ENCODE results near the gene DUSP3. TPM values are rescaled to one million over a fixed set of nuclear protein-coding genes. Genes with fewer than 3 reads are reported as not detected.

The DUSP3 gene
- total RNA-seq, 2 experiments from 2014 or later = 10.6 to 12.6 TPM

- H3K27ac Mint-ChIP-seq = no peak overlapping the region
- Histone ChIP-seq H3K27me3 (ENCODE audit: control insufficient read depth in 1 of 2, insufficient read depth in 2 of 2, low read length in 2 of 2) (no peaks in the 10 kb centered on the region), H3K36me3 (ENCODE audit: insufficient read depth, low read length) (peaks cover 14% of the 10 kb centered on the region), H3K4me3 (ENCODE audit: low read length) (no peak overlapping the region), H3K9me3 (ENCODE audit: control insufficient read depth in 1 of 2, insufficient read depth in 1 of 2, low read length in 2 of 2) (no peaks in the 10 kb centered on the region), H3K4me1 (ENCODE audit: insufficient read depth, low read length) (peaks cover 9% of the 10 kb centered on the region), H3K27ac (ENCODE audit: low read depth in 1 of 2, low read length in 2 of 2) (no peak overlapping the region)
- intact Hi-C loops (cut with DNase I, micrococcal nuclease) = loop anchor here in 1 of 2 experiments (10.0 kb wide), 2 partner anchors 378 to 732 kb away; partner anchors contain the start of genes ARL4D and GPATCH8
- ChIA-PET CTCF (no interaction called here), POLR2A (no interaction called here)
- H3K4me3 Mint-ChIP-seq = no peak overlapping the region
- ATAC-seq (ENCODE audit: poor library complexity) (no peak), DNase-seq (peak in 1 of 14 experiments; percentile 18)
- no peak for TF ChIP-seq CTCF (IDR thresholded peaks at IDR 0.05)
- no peaks in the 10 kb centered on the region for H3K27me3 Mint-ChIP-seq
- H3K36me3 Mint-ChIP-seq (ENCODE audit: low read depth) = peaks cover 41% of the 10 kb centered on the region
- no peaks in the 10 kb centered on the region for H3K4me1 Mint-ChIP-seq (ENCODE audit: low read depth)
- no peaks in the 10 kb centered on the region for H3K9me3 Mint-ChIP-seq
Observed at GRCh38 chr17:43772877-43773648, 5.7 kb downstream of the DUSP3 start.

GRCh38 chr17:43771463-43771862 is 7.3 kb downstream of the DUSP3 start:
- no peaks in the 10 kb centered on the region for H3K4me1 Mint-ChIP-seq (ENCODE audit: low read depth)
- no peaks in the 10 kb centered on the region for H3K4me1 ChIP-seq (ENCODE audit: insufficient read depth, low read length)
- POLR2A ChIA-PET = no interaction called here
- no peaks in the 10 kb centered on the region for H3K27me3 ChIP-seq (ENCODE audit: control insufficient read depth in 1 of 2, insufficient read depth in 2 of 2, low read length in 2 of 2)
- H3K27me3 Mint-ChIP-seq = no peaks in the 10 kb centered on the region
- no peak for TF ChIP-seq CTCF (IDR thresholded peaks at IDR 0.05)
- intact Hi-C loops (cut with DNase I, micrococcal nuclease) = loop anchor here in 1 of 2 experiments (10.0 kb wide), 2 partner anchors 377 to 733 kb away; partner anchors contain the start of genes ARL4D and GPATCH8
- H3K36me3 ChIP-seq (ENCODE audit: insufficient read depth, low read length) = peaks cover 14% of the 10 kb centered on the region
- H3K4me3 Mint-ChIP-seq = no peak overlapping the region
- H3K36me3 Mint-ChIP-seq (ENCODE audit: low read depth) = peaks cover 41% of the 10 kb centered on the region
- CTCF ChIA-PET = no interaction called here
- H3K9me3 Mint-ChIP-seq = no peaks in the 10 kb centered on the region
- no peak overlapping the region for H3K27ac Mint-ChIP-seq
- H3K4me3 ChIP-seq (ENCODE audit: low read length) = no peak overlapping the region
- no peak overlapping the region for H3K27ac ChIP-seq (ENCODE audit: low read depth in 1 of 2, low read length in 2 of 2)
- no peaks in the 10 kb centered on the region for H3K9me3 ChIP-seq (ENCODE audit: control insufficient read depth in 1 of 2, insufficient read depth in 1 of 2, low read length in 2 of 2)
- DNase-seq (no peak), ATAC-seq (ENCODE audit: poor library complexity) (no peak)

GRCh38 chr17:43770957-43771356 is 7.8 kb downstream of the DUSP3 start:
- Histone ChIP-seq H3K36me3 (ENCODE audit: insufficient read depth, low read length) (peaks cover 14% of the 10 kb centered on the region), H3K4me3 (ENCODE audit: low read length) (no peak overlapping the region), H3K27ac (ENCODE audit: low read depth in 1 of 2, low read length in 2 of 2) (no peak overlapping the region), H3K27me3 (ENCODE audit: control insufficient read depth in 1 of 2, insufficient read depth in 2 of 2, low read length in 2 of 2) (no peaks in the 10 kb centered on the region), H3K4me1 (ENCODE audit: insufficient read depth, low read length) (no peaks in the 10 kb centered on the region), H3K9me3 (ENCODE audit: control insufficient read depth in 1 of 2, insufficient read depth in 1 of 2, low read length in 2 of 2) (no peaks in the 10 kb centered on the region)
- ChIA-PET CTCF (no interaction called here), POLR2A (no interaction called here)
- intact Hi-C loops (cut with DNase I, micrococcal nuclease) = loop anchor here in 1 of 2 experiments (10.0 kb wide), 2 partner anchors 376 to 734 kb away; partner anchors contain the start of genes ARL4D and GPATCH8
- H3K4me1 Mint-ChIP-seq (ENCODE audit: low read depth) = no peaks in the 10 kb centered on the region
- no peaks in the 10 kb centered on the region for H3K9me3 Mint-ChIP-seq
- no peaks in the 10 kb centered on the region for H3K27me3 Mint-ChIP-seq
- ATAC-seq (ENCODE audit: poor library complexity) = no peak
- H3K36me3 Mint-ChIP-seq (ENCODE audit: low read depth) = peaks cover 41% of the 10 kb centered on the region
- H3K27ac Mint-ChIP-seq = no peak overlapping the region
- no peak for DNase-seq
- no peak overlapping the region for H3K4me3 Mint-ChIP-seq
- no peak for TF ChIP-seq CTCF (IDR thresholded peaks at IDR 0.05)

Measured in CD4-positive, alpha-beta T cell (primary cell).